ENCODE data around the gene HDGFL3.
"Not testable (repeated sequence)": the region's sequence is repeated elsewhere in the genome, so short reads cannot be mapped to it uniquely, and the experiment has no call there.

Gene HDGFL3

DNA sequence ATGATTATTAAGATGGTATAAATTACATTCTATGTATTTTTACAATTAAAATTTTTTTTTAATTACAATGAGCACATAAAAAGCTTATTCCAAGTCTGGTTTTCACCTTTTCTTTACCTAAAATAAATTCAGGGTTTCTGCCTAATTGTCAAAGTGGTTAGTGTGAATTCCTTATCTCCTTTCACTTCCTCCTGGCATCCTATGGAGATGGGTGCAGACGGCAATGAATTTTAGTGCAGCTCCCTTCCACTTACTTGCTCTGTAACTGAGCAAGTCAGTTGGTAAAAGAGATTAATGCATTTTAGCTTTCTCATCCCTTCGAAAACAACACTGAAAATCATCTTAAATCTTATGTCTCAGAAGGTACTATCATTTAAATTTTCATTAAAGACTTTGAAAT lies 13.1 kb downstream of the HDGFL3 start:
- DNase-seq (ENCODE audit: low read depth in 1 of 2, low spot score in 1 of 2) = no peak

DNA sequence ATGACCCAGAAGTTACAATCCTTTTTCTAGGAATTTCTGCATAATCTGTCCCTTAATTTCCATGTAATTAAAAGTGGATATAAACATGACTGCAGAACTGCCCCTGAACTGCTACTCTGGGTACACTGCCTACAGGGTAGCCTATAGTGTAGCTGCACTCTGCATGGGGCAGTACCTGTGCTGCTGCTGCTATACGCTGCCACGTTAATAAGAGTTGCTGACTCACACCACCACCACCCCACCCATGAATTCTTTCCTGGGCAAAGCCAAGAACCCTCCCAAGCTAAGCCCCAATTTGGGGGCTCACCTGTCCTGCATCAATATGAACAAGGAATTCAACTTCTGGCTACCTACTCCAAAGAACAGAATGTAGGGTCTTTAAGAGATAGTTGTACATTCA lies 13.9 kb downstream of the HDGFL3 start:
- no peak for DNase-seq (ENCODE audit: low read depth in 1 of 2, low spot score in 1 of 2)

DNA sequence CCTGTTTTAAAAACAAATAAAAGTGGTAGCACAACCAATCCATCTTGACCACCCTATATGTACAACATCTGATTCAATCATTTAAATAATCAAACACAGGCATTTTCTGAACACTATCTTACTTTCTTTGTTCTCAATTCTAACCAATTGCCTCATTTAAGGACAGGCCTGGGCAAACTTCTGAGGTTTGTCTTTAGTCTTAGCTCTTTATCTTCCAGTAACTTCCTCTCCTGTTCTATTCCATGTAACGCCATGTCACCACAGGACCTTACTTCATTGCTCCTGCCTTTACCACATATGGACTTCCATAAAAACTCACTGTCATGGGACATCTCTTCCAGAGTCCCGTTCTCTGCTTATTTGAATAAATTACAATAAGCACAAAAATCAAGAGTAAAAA lies 14.9 kb downstream of the HDGFL3 start:
- no peak for DNase-seq (ENCODE audit: low read depth in 1 of 2, low spot score in 1 of 2)

DNA sequence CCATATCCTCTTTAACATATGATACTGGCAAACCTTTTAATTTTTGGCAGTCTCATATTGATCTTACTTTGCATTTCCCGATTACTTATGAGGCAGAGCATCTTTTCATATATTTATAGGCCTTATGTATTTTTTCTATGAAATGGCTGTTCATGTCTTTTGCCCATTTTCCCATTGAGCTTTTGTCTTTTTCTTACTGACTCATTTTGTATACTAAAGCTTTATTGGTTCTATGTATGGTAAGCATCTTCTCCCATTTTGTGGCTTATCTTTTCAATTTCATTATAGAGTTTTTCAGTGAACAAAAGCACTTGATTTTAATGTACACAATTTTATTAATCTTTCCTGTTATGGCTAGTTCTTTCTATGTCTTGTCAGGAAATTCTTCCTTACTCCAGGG lies 17.2 kb downstream of the HDGFL3 start:
- DNase-seq (ENCODE audit: low read depth in 1 of 2, low spot score in 1 of 2) = no peak

DNA sequence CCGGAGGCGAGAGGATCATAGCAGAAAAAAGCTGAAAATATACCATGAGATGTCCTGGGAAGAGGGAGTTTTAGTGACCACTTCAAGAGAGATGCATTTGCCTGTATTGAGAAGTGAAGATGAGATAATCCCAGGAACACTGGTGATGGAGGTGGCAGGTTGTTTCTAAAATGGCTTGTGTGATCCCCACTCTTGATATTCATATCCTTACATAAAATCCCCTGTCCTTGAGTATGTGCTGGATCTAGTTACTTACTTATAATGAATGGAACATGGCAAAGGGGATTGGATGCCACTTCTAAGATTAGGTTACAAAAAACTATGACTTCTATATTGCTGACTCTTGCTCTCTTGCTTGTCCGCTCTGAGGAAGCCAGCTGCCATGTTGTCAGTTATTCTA lies 22.1 kb downstream of the HDGFL3 start:
- DNase-seq (ENCODE audit: low read depth in 1 of 2, low spot score in 1 of 2) = no peak

DNA sequence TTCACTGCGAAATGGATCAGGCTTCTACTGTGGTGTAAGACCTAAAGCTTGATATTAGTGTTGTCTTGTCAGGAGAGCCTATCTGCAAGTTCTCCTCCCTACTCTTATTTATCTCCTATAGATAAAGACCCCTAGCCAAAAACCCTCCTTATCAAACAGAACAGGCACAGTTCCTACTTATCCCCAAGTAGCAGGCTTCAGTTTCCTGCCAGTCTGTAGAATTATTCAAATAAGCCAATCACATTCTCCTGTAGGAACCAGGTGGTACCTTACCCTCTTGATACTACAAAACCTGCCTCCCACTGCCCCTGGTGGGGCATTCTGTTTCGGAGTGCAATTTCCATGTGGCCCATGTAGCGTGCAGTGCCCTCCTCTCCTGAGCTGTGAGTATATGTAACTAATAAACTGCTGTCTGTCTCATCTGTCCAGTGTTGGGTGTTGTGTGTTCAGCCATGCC lies 28.7 kb downstream of the HDGFL3 start:
- no peak for DNase-seq (ENCODE audit: low read depth in 1 of 2, low spot score in 1 of 2)

DNA sequence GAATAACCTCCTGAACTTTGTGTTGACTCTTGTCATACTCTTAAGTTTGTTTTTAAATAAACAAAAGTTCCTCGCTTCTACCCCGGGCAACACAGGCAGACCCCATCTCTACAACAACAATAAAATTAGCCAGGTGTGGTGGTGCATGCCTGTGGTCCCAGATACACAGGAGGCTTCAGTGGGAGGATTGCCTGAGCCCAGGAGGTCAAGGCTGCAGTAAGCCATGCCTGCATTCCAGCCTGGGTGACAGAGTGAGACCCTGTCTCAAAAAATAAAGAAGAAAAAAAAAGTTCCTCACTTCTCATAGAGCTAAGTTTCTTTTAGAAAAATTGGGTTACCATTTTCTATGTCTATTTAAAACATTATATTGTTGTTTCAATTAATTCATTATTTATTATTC lies 29.2 kb downstream of the HDGFL3 start:
- DNase-seq (ENCODE audit: low read depth in 1 of 2, low spot score in 1 of 2) = no peak

DNA sequence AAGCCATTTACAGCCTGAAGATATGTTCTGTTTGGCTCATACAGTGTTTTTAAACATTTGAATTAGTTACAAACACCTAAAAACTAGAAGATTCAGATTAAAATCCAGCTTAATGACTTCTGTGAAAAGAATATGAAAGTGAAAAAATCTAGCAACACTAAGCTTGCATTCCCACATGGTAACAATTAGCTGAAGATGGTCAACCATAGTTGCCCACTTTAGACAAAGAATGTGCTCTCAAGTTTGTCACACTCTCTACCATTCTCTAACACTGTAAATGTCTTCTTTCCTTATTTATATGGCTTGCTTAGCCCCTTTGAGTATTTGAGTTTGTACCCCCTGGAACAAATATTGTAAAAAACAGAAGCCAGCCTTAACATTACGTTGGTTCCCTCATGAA lies 32.7 kb downstream of the HDGFL3 start:
- DNase-seq (ENCODE audit: low read depth in 1 of 2, low spot score in 1 of 2) = no peak

DNA sequence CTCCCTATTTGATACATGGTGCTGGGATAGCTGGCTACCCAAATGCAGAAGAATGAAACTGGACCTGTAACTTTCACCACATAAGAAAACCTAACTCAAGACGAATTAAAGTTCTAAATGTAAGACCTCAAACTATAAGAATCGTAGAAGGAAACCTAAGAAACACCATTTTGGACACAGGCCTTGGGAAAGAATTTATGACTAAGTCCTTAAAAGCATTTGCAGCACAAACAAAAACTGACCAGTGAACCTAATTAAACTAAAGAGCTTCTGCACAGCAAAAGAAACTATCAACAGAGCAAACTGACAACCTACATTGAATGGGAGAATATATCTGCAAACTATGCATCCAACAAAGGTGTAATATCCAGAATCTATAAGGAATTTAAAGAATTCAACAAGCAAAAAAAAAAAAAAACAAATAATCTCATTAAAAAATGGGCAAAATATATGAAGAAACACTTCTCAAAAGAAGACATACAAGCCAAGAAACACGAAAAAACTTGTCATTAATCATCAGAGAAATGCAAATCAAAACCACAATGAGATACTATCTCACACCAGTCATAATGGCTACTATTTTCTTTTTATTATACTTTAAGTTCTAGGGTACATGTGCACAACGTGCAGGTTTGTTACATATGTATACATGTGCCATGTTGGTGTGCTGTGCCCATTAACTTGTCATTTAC lies 37.0 kb downstream of the HDGFL3 start:
- no peak for DNase-seq (ENCODE audit: low read depth in 1 of 2, low spot score in 1 of 2)

DNA sequence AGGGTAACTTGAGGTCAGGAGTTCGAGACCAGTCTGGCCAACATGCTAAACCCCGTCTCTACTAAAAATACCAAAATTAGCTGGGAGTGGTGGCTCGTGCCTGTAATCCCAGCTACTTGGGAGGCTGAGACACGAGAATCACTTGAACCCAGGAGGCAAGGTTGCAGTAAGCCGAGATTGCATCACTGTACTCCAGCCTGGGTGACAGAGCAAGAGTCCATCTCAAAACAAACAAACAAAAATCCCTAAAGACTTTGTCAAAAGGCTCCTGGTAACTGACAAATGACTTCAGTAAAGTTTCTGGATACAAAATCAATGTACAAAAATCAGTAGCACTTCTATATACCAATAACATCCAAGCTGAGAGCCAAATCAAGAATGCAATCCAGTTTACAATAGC lies 38.0 kb downstream of the HDGFL3 start:
- not testable (repeated sequence) for DNase-seq (ENCODE audit: low read depth in 1 of 2, low spot score in 1 of 2)

DNA sequence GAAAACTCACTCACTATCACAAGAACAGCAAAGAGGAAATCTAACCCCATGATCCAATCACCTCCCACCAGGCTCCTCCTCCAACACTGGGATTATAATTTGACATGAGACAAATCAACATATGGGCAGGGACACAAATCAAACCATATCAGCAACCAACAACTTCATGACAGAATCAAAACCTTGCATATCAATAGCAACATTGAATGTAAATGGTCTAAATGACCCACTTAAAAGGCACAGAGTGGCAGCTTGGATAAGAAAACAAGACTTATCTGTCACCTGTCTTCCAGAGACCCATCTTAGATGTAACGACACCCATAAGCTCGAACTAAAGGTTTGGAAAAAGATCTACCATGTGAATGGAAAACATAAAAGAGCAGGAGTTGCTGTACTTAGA lies 40.8 kb downstream of the HDGFL3 start:
- DNase-seq (ENCODE audit: low read depth in 1 of 2, low spot score in 1 of 2) = no peak

DNA sequence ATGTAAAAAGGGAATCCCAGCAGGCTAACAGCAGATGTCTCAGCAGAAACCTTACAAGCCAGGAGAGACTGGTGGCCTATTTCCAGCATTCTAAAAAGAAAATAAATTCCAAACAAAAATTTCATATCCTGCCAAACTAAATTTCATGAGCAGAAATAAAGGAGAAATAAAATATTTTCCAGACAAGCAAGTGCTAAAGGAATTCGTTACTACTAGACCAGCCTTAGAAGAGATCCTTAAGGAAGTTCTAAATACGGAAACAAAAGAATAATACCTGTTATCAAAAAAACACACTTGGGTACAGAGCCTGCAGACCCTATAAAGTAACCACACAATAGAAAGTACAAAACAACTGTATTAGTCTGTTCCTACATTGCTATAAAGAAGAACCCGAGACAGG lies 41.4 kb downstream of the HDGFL3 start:
- DNase-seq (ENCODE audit: low read depth in 1 of 2, low spot score in 1 of 2) = no peak

DNA sequence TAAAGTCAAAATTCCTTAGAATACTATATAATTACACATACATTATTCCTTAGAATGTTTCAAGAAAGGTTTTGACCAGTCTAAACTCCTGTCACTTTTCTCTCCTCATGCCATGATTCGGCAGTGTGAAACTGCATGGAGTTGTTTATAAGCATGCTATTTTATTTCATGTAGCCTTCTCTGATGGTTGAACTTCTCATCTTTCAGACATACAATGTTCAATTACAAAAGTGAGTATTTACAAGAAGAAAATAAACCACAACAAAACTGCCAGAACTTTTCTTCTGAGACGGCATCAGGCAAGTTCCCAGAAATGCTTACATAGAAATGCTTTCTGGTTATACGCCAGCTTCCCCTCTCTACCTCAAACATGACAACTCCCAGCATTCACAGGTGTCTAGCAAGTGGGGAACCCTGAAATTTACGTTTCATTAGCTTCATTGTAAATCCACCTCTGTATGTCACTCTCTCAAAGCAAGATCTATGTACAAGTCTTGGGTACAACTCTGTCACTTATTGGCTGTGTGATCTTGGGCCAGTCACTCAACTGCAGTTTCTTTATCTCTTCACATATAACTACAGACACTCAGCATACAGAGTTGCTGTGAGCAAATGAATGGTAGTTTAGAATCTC lies 42.7 kb downstream of the HDGFL3 start:
- no peak for DNase-seq (ENCODE audit: low read depth in 1 of 2, low spot score in 1 of 2)

DNA sequence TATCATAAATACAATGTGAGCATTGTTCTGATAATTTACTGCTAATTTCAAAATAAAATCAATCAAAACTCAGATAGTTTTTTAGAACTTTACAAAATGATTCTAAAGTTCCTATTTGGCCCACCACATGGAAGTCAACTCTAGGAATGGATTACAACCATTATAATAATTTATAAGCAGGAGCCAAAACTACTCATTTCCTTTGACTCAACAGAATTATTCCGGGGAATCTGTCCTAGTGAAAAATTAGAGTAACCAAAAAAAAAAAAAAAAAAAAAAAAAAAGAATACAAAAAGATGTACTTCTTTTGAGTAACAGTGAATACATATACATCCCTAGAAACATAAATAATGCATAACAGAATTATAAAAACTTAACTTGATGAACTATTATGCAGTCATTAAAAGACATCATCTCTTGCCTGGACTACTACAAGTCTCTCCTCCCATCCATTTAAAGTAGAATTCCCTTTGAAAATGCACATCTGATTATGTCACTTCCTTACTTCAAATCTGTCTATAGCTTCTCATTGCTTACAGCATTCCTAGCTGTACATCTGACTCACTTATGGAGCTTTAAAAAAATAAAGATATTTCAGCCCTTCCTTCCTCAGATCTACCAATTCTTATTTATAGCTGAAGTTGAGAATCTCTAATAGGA lies 43.4 kb downstream of the HDGFL3 start:
- DNase-seq (ENCODE audit: low read depth in 1 of 2, low spot score in 1 of 2) = no peak

DNA sequence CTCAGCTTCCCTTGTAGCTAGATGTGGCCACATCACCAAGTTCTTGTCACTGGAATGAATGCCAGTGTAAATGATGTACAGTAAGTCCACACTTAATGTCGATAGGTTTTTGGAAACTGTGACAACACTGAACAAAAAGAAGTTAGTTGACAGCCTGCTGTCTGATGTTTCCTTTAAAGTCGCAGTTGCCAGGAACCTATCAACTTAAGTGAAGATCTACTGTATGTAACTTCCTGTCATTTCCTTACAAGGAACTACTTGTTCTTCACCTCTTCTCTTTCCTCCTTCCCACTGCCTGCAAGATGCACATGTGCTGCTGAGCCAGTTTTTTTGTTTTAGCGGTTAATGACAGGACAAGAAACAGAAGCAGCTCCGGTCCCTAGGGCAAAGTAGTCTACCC lies 44.6 kb downstream of the HDGFL3 start:
- DNase-seq (ENCODE audit: low read depth in 1 of 2, low spot score in 1 of 2) = no peak

DNA sequence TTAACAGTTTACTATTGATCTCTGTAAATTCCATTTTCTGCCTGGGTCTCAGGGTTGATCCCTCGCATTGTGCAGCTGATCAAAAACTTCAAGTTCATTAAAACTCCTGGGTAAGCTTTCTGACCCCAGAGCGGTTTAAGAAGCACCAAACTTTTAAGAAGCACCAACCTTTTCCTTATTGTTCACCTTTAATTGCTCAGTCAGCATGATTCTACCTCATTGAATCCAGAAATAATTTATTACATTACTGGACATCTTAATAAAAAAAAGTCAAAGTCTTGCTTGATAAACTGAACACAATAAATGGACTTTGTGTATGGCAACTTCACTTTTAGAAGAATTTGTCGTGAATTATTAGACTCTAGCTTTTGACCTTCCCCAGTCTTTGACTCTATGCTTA lies 46.9 kb downstream of the HDGFL3 start:
- no peak for DNase-seq (ENCODE audit: low read depth in 1 of 2, low spot score in 1 of 2)

DNA sequence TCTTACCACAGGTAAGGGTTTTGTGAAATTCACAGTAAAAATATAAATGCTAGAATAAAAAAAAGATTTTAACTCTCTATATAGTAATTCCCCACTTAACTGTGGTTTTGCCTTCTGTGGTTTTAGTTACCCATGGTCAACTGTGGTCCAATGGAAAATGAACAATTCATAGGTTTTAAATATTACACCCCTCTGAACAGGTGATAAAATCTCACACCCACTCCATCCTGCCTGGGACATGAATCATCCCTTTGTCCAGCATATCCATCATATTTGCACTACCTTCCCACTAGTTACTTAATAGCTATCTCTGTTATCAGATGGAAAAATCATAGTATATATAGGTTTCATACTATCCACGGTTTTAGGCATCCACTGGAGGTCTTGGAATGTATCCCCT lies 49.2 kb downstream of the HDGFL3 start:
- DNase-seq (ENCODE audit: low read depth in 1 of 2, low spot score in 1 of 2) = no peak

DNA sequence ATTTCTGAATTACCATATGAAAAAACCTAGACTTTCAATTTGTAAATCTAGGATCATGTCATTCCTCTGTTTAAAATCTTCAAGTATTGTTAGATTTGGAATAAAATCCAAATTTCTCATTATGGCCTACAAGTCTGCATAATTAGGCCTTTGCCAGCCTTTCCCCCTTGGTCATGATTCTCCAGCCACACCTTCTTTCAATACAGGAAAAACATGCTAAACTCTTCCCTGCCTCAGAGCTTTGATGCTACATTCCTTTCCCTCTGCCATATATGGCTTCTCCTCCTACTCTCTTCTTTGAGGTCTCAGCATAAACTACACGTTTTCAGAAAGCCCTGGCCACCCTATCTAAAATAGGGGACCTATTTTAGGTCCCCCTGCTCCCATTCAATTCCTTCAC lies 51.7 kb downstream of the HDGFL3 start:
- DNase-seq (ENCODE audit: low read depth in 1 of 2, low spot score in 1 of 2) = no peak

DNA sequence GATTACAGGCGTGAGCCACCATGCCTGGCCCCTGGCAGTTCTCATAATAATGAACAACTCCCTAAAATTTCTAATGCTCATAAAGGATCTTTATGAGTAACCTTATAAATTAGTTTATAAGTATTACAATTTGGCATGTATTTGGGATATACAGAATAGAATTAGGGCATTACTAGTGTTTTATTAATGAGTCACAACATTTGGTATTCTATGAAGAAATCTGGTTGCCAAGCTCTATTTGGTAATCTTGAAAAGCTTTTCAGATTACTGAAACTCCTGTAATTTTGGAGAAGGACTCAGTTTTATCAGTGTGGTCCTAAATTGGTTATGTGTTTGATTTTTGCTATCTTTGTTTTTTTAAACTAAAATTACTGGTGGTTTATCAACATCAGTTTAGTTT lies 54.3 kb downstream of the HDGFL3 start:
- no peak for DNase-seq (ENCODE audit: low read depth in 1 of 2, low spot score in 1 of 2)

DNA sequence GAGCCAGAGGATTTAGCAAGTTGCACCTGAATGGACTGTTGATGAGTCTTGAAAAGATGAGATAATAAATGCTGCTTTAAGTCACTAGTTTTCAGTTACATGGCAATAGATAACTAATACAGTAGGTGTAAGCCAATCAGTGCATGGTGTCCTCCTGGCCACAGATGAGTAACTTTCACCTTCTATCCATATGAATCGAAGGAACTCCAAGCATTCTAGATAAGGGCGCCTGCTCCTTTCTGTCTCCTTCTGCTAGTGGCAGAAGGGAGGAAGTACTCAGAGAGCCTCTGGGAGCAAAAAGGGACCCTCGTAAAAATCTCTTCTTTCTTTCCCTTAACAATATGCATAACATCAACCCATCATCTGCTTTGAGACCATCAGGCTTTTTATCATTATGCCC lies 62.9 kb downstream of the HDGFL3 start:
- no peak for DNase-seq (ENCODE audit: low read depth in 1 of 2, low spot score in 1 of 2)

DNA sequence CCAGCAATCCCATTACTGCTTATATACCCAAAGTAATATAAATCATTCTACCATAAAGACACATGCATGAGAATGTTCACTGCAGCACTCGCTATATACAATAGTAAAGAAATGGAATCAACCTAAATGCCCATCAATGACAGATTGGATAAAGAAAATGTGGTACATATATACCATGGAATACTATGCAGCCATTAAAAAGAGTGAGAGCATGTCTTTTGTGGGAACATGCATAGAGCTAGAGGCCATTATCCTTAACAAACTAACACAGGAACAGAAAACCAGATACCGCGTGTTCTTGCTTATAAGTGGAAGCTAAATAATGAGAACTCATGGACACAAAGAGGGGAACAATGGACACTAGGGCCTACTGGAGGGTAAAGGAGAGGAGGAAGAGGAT lies 65.5 kb downstream of the HDGFL3 start:
- not testable (repeated sequence) for DNase-seq (ENCODE audit: low read depth in 1 of 2, low spot score in 1 of 2)

DNA sequence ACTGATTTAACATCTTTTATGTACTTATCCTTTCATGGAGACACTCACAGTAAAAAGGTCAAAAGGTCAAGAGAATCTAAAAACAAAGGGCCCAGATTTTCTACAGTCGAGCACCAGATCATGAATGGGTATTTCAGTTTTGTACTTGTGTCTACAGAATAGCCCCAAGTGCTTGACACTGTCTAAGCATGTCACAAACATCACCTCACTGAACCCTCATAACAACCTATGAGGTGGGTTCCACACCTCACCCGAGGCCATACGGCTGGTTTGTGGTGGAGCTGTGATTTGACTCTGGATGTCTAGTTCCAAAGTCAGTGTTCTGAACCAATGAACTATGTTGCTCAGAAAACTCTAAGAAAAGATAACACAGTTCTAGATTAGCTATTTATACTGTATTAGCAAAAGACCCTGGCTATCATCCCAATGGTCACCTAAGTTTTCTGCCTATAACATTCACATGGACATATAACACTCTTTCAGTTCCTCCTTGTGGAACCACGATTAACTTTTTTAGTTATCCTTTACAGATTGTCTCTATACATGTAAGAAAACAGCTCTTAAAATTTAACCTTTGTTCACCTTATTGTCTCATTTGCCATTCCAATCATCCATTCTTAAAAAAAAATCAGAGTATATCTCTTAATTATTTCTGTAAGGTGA lies 74.6 kb downstream of the HDGFL3 start:
- DNase-seq (ENCODE audit: low read depth in 1 of 2, low spot score in 1 of 2) = no peak

Measured in activated T-helper 1 cell treated with anti-CD3 and anti-CD28 coated beads, Interleukin-2, amount 50 U/mL, for 16 hours (primary cell).